Measurements from ENCODE around the gene TMSB4X.

Gene TMSB4X

GRCh38 chrX:12981880-12982279, 7.0 kb downstream of the TMSB4X start:
- H3K27me3 ChIP-seq (ENCODE audit: low read depth, low read length) = no peaks in the 10 kb centered on the region
- H3K9ac ChIP-seq (ENCODE audit: low read length) = no peak overlapping the region
- H3K4me1 ChIP-seq (ENCODE audit: low read length) = peaks cover 74% of the 10 kb centered on the region
- peaks cover 8% of the 10 kb centered on the region for H4K20me1 ChIP-seq (ENCODE audit: insufficient read depth, low read length)
- H3K9me3 ChIP-seq (ENCODE audit: insufficient read depth, low read length) = peaks cover 6% of the 10 kb centered on the region
- no peak overlapping the region for H3K27ac ChIP-seq (ENCODE audit: low read length)
- no peak overlapping the region for H3K4me3 ChIP-seq (ENCODE audit: low read length)
- peaks cover 19% of the 10 kb centered on the region for H3K79me2 ChIP-seq (ENCODE audit: low read length)
- no peak overlapping the region for H3K4me2 ChIP-seq (ENCODE audit: low read length)
- peaks cover 15% of the 10 kb centered on the region for H3K36me3 ChIP-seq (replicated peaks; ENCODE audit: low read depth, low read length)
- no peak overlapping the region for H2AFZ ChIP-seq (ENCODE audit: low read depth, low read length)
- TF ChIP-seq, protein P1, sequence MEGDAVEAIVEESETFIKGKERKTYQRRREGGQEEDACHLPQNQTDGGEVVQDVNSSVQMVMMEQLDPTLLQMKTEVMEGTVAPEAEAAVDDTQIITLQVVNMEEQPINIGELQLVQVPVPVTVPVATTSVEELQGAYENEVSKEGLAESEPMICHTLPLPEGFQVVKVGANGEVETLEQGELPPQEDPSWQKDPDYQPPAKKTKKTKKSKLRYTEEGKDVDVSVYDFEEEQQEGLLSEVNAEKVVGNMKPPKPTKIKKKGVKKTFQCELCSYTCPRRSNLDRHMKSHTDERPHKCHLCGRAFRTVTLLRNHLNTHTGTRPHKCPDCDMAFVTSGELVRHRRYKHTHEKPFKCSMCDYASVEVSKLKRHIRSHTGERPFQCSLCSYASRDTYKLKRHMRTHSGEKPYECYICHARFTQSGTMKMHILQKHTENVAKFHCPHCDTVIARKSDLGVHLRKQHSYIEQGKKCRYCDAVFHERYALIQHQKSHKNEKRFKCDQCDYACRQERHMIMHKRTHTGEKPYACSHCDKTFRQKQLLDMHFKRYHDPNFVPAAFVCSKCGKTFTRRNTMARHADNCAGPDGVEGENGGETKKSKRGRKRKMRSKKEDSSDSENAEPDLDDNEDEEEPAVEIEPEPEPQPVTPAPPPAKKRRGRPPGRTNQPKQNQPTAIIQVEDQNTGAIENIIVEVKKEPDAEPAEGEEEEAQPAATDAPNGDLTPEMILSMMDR (IDR thresholded peaks at IDR 0.05; ENCODE audit: low read depth, low read length) = no peak
- TF ChIP-seq EZH2phosphoT487 (IDR thresholded peaks at IDR 0.05; ENCODE audit: low read depth) = no peak

- peak overlapping the region; percentile 22 for H3K4me3 ChIP-seq (ENCODE audit: low read length)
- H3K9ac ChIP-seq (ENCODE audit: low read length) = peak overlapping the region; percentile 64
- no peaks in the 10 kb centered on the region for H3K79me2 ChIP-seq (ENCODE audit: low read length)
- H3K4me1 ChIP-seq (ENCODE audit: low read length) = peaks cover 47% of the 10 kb centered on the region
- peak overlapping the region; percentile 50 for H3K4me2 ChIP-seq (ENCODE audit: low read length)
- peaks cover 3% of the 10 kb centered on the region for H3K36me3 ChIP-seq (replicated peaks; ENCODE audit: low read depth, low read length)
- H3K27ac ChIP-seq (ENCODE audit: low read length) = peak overlapping the region; percentile 90
- no peaks in the 10 kb centered on the region for H3K27me3 ChIP-seq (ENCODE audit: low read depth, low read length)
- peaks cover 6% of the 10 kb centered on the region for H3K9me3 ChIP-seq (ENCODE audit: insufficient read depth, low read length)
- H4K20me1 ChIP-seq (ENCODE audit: insufficient read depth, low read length) = no peaks in the 10 kb centered on the region
- TF ChIP-seq, protein P1 (IDR thresholded peaks at IDR 0.05; ENCODE audit: low read depth, low read length) = no peak
- no peak for TF ChIP-seq EZH2phosphoT487 (IDR thresholded peaks at IDR 0.05; ENCODE audit: low read depth)
- no peak overlapping the region for H2AFZ ChIP-seq (ENCODE audit: low read depth, low read length)
These were observed 9.9 kb downstream of the TMSB4X start for GRCh38 chrX:12984603-12985319.

- peaks cover 3% of the 10 kb centered on the region for H3K36me3 ChIP-seq (replicated peaks; ENCODE audit: low read depth, low read length)
- H3K27ac ChIP-seq (ENCODE audit: low read length) = peak overlapping the region; percentile 90
- peak overlapping the region; percentile 50 for H3K4me2 ChIP-seq (ENCODE audit: low read length)
- no peaks in the 10 kb centered on the region for H3K27me3 ChIP-seq (ENCODE audit: low read depth, low read length)
- no peaks in the 10 kb centered on the region for H4K20me1 ChIP-seq (ENCODE audit: insufficient read depth, low read length)
- no peaks in the 10 kb centered on the region for H3K79me2 ChIP-seq (ENCODE audit: low read length)
- TF ChIP-seq EZH2phosphoT487 (IDR thresholded peaks at IDR 0.05; ENCODE audit: low read depth) = no peak
- TF ChIP-seq, protein P1 (IDR thresholded peaks at IDR 0.05; ENCODE audit: low read depth, low read length) = no peak
- no peak overlapping the region for H2AFZ ChIP-seq (ENCODE audit: low read depth, low read length)
- H3K4me1 ChIP-seq (ENCODE audit: low read length) = peaks cover 45% of the 10 kb centered on the region
- peaks cover 6% of the 10 kb centered on the region for H3K9me3 ChIP-seq (ENCODE audit: insufficient read depth, low read length)
- H3K4me3 ChIP-seq (ENCODE audit: low read length) = peak overlapping the region; percentile 22
- peak overlapping the region; percentile 64; the same call in 1 of the 2 replicates for H3K9ac ChIP-seq (ENCODE audit: low read length)
These were observed 10.4 kb downstream of the TMSB4X start for GRCh38 chrX:12985331-12985730.

GRCh38 chrX:12986164-12986779, 11.4 kb downstream of the TMSB4X start:
- Histone ChIP-seq H3K9ac (ENCODE audit: low read length) (no peak overlapping the region), H3K9me3 (ENCODE audit: insufficient read depth, low read length) (peaks cover 6% of the 10 kb centered on the region), H3K4me1 (ENCODE audit: low read length) (peaks cover 44% of the 10 kb centered on the region), H3K27ac (ENCODE audit: low read length) (no peak overlapping the region; the same call in 1 of the 2 replicates), H3K4me3 (ENCODE audit: low read length) (no peak overlapping the region), H3K4me2 (ENCODE audit: low read length) (no peak overlapping the region), H3K79me2 (ENCODE audit: low read length) (no peaks in the 10 kb centered on the region), H3K36me3 (replicated peaks; ENCODE audit: low read depth, low read length) (peaks cover 3% of the 10 kb centered on the region), H3K27me3 (ENCODE audit: low read depth, low read length) (no peaks in the 10 kb centered on the region), H2AFZ (ENCODE audit: low read depth, low read length) (no peak overlapping the region), H4K20me1 (ENCODE audit: insufficient read depth, low read length) (no peaks in the 10 kb centered on the region)
- TF ChIP-seq EZH2phosphoT487 (IDR thresholded peaks at IDR 0.05; ENCODE audit: low read depth) = no peak
- TF ChIP-seq, protein P1 (IDR thresholded peaks at IDR 0.05; ENCODE audit: low read depth, low read length) = no peak
